Activated CD8-positive, alpha-beta memory T cell treated with anti-CD3 and anti-CD28 coated beads, Interleukin-2, amount 50 U/mL, for 24 hours (primary cell): ENCODE measurements around the gene UBTD1.

Source experiments
- DNase-seq: peaks from one replicate; pipeline ENCODE4 v3.0.0-alpha.2; 2020; ENCODE audit errors: extremely low read depth

UBTD1 gene

DNA sequence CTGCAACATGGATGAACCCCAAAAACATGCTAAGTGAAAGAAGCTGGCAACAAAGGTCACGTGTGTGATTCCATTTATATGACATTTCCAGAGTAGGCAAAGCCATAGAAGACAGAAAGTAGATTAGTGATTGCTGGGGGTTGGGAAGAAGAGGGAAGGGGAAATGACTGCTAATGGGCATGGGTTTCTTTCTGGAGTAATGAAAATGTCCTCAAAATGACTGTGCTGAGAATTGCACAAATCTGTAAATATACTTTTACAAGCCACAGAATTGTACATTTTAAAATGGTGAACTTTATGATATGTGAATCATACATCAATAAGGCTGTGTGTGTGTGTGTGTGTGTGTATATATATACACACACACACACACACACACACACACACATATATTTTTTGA lies 16.3 kb upstream of the UBTD1 start:
- DNase-seq: no peak

DNA sequence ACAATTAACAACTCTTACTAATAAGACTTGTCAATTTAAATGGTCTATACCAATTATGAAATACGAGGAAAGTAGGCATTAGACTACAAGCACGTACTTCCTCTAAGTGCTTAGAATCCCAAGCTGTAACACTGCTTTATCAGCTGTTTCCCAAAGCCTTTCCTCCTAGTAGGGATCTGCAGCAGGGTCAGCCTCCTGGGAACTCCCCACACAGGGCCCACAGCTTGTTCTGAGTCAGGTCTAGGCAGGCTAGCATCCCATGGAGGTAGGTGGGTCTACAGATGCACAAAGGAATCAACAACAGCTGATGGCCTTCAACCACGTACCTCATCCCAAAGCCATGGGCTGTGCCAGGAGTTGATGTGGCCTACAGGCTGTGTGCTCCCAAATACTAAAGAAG lies 15.2 kb upstream of the UBTD1 start:
- no peak for DNase-seq

DNA sequence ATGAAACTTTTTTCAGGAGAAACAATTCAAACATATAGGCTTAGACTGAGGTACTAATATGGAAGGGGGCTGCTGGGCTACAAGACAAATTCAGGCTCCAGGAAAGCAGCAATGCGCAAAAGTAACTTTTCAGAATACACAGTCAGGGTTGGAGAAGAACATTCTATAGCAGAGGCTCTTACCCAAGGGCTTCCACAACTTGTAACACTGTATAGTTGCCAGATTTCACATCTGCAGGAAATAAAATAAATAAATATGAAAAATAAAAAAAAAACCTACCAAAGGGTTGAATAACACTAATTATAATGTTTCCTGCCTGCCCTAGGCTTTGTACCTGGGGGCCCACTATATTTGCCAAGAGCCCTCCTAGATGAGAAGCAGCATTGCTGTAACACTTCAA lies 14.8 kb upstream of the UBTD1 start:
- DNase-seq: no peak

DNA sequence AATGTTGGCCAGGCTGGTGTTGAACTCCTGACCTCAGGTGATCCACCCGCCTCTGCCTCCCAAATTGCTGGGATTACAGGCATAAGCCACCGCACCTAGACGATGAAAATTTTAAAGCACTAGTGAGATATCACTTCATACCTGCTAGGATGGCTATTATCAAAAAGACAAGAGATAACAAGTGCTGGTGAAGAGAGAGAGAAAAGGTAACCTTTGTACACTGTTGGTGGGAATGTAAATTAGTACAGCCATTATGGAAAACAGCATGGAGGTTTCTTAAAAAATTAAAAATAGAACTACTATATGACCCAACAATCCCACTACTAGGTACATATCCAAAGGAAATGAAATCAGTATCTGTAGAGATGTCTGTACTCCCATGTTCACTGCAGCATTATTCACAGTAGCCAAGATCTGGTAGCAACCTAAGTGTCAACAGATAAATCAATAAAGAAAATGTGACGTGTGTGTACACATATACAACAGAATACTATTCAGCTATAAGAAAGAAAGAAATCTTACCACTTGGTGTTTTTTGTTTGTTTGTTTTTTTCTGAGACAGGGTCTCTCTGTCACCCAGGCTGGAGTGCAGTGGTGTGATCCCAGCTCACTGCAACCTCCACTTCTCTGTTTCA lies 13.0 kb upstream of the UBTD1 start:
- DNase-seq: no peak

DNA sequence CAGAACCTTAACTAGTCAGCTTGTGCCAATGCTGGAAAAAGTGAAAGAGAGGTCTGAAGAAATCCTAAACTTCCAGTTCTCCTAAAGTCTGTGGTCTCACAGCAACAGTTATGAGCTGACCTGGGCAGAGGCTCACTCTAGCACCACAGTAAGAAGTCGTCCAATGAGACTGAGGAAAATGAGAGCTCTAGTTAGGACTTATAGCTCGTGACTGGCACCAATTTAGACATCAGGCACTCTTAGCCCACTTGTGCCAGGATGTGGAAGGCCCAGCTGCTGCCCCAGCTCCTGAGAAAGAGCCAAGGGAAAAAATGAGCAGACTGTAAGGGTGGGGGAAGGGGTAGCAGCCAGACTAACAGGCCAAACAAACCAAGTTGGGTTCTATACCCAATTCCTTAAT lies 8.1 kb upstream of the UBTD1 start:
- no peak for DNase-seq

DNA sequence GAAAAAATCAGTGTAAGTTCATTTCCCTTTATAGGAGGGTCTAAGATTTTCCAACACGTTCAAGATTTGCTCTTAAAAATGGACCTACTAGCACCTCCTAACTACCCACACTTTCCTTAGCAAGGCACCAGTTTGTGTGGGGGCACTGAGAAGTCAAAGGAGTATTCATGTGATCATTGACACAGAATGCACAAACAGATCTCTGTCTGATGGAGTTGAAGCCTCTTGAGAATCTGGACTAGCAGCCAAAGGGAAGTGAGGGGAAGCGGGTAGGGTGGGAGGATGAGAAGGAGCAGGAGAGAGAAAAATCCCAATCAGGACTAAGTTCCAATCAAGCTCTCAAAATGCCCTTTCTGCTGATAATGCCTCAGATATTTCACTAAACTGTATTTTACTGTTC lies 4.6 kb upstream of the UBTD1 start:
- no peak for DNase-seq

DNA sequence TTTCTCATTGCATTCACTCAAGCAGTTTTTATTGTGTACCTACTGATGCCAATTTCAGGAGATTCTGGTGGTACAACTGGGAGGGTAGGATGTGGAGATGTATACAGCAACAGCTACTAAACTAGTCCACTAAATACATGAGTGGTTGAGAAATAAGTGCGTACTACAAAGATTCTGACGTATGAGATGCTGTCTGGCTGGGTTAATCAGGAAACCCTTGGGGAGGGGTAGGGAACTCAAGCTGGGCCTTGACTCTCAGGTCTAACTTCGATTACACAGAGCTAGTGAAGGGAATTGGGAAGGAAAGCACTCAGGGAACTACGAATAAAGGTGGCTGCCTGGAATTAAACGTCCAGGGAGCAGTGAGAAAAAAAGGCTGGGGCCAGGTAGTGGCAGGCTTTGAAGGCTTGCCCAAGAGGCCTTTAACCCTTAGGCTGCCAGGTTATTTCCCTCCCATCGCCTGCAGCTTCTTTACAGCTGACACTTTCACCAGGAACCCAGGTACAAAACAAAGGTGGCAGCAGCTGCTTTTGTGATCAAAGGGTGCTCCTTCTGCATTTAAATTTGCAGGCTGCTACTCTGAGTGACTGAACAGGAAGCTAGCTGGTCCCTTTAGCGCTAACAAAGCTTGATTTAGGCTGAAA lies 3.7 kb upstream of the UBTD1 start:
- no peak for DNase-seq

DNA sequence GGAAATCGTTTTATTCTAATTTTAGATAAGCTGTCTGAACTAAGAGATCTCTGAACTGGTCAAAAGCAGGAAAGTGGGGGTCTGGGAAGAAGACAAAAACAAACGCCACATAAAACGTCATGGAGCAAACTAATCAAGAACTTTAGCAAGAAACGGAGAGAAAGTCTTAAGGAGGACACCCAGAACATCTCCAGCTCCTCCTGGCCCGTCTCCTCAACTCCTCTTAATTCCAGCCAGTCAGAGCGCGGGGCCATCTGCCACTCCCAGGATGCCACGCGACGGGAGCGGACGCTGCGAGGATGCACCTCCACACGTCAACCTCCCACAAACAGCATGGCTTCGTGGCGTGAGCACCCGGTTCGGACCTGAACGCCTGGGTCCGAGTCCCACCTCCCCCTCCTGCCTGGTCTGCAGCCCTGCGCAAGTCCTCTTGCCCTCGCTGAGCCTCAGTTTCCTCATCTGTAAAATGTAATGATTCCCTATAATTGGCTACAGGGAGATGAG lies 1.1 kb upstream of the UBTD1 start:
- peak; percentile 62 for DNase-seq

DNA sequence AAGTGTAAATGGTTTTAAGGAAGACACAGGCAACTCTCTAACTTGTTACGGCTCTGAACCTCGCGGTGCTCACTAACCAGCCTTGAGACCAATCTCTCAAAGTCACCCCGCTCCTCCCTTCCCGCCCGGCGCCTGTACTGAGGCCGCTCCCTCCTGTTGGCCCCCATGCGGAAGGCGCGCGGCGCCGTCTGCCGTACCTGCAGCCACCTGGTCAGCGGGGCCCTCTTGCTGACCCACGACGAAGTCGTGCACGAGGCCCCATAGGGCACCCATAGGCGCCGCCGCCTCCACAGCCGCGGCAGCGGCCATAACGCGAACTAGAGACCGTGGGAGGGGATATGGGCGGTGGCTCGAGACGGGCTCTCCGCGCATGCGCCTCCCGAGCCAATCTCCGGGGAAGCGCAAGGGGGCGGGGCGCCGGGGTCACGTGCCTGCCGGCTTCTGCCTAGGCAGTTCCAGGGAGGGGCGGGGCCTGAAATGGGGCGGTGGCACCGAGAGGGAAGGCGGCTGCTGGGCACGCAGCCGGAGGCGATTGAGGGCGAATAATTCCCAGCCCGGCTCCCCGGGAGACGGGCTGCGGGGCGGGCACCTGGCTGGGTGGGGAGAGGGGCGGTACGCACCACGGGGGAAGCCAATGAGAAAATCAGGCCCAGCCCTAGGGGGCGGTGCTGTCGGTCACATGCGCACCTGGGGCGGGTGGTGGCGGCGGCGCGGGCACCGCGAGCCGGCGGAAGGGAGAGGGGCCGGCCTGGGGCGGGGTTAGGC lies 466 bp upstream of the UBTD1 start, which contains the start of gene MMS19:
TSS of gene MMS19 (minus strand) at position 347 of the 765 bp plus-strand sequence. CDS start at position 309, 38 bp downstream.
- DNase-seq: peak; percentile 98

DNA sequence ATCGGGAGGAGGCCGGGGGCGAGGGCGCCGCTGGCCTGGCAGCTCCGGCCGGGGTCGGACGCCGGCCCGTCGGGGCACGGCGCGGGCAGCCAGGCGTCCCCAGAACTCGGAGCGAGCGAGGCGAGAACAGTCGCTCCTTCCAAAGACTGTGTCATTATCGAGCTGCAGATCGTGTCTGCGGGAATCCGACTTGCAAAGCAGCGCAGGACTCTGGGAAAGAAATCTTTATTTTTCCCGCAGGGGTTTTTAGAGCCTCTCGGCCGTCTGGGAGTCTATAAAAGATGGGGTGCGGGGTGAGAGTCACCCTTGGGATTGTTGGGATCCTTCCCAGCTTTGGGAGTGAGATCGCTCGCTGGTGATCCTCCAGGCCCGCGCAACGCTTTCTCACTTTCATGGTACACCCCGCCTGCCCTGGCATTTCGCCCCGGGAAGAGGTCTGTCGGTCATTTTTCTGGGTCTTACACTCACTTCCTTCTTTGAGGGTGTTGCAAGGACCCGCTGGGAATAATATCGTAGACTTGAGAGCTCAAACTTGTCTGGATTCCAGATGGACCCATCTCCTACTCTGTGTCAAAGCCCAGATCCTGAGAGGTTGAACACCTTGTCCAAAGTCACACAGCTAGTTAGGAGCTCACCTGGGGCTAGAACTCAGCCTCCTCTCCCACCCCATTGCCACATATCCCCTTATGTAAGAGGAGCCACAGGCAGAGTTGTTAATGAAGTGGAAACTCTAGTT lies 1.0 kb downstream of the UBTD1 start:
- DNase-seq: no peak

DNA sequence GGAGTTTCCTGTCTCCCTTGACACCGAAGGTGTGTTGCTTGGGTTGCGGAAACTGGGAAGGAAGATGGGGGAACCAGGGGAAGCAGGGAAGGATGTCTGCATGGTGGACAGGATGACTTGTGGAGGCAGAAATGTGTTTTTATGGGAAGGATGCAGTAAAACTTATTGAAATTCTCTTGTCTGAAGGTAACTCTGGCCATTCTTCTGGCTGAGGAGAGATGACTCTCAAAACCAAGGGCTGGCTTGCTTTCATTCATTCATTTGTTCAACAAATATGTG lies 1.5 kb downstream of the UBTD1 start:
- no peak for DNase-seq

DNA sequence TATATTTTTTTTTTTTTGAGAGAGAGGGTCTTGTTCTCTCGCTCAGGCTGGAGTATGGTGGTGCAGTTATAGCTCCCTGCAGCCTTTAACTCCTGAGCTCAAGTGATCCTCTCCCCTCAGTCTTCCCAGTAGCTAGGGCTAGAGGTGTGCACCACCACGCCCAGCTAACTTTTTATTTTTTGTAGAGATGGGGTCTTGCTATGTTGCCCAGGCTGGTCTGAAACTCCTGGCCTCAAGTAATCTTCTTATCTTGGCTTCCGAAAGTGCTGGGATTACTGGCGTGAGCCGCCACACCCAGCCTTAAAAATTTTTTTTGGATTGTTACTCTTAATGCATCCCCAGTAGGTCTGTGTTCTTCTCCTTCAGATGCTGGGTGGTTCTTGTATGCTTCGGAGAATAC lies 4.2 kb downstream of the UBTD1 start:
- no peak for DNase-seq

DNA sequence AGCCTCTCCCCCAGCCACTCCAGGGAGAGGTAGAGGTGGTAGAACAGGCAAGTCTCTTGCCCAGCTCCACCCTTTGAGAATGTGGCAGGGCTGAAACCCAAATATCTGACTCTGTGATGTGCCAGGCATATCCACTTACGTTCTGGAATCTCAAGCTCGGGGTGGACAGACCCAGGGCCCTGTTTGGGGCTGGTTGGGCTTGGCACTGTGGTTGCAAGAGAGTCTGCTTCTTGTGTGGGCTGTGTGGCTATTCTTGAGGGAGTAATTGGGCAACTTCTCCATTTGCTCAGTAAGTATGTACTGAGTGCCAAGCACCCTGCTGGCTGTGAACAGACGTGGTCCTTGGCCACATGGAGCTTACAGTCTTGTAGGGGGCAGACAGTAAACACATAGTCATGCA lies 4.7 kb downstream of the UBTD1 start:
- DNase-seq: no peak

DNA sequence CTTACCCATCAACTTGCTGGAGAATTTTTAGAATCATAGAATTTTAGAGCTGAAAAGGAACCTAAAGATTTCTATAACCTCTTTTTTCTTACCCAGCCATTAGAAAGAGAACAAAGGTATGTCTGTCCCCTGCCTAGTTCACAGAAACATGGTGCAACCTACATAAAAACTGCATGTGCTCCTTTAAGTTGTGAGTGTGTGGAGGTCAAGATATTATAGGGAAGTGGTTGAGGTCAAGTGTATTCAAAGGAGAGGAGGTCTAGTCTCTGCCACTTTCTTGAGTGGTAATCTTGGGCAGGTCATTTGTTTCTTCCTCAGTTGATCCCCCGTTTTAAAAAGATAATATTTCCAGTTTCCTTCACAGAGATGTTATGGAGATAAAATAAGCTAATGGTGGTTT lies 6.4 kb downstream of the UBTD1 start:
- DNase-seq: no peak

DNA sequence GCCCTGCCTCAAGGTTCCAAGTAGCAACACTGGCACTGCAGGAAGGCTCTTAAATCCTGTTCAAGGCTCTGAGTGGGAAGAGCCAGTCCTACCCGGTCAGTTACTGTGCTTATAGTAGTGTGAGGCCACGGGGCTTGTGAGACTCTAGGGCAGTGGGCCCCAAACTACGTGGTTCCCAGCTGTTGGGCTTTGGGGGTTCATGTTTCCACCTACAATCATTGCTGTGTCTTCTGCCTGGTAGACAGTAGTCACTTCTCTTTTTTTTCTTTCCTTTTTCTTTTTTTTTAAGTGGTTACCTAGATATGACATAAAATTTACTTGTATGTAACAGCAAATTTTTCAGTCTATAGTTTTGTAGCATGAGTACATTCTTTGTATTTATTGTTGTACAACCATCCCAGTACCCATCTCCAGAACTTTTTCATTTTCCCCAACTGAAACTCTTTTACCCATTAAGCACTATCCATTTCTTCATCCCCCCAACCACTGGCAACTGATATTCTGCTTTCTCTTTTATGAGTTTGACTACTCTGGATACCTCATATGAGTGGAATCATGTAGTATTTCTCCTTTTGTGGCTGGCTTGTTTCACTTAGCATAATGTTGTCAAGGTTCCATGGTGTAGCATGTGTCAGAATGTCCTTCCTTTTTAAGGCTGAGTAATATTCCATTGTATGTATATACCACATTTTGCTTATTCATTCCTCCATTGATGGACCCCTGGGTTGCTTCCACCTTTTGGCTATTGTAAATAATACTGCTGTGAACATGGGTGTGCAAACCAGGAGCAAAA lies 7.7 kb downstream of the UBTD1 start:
- DNase-seq: no peak

DNA sequence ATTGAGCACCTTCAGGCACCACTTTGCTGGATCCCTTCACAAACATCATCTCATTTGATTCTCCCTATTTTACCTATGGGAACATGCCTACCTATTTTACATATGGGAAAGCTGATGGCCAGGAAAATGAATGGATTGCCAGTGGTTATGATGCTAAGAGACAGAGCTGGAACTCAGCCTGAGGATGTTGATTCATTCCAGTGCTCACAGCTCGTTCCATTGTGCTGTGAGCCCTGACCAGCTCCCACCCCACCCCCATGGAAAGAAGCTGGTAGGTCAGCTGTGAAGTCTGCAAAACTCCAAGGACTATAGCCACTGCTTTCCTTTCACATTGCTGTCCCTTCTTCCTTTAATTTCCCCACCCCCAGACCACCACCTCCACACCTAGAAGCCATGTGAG lies 9.6 kb downstream of the UBTD1 start:
- DNase-seq: no peak

DNA sequence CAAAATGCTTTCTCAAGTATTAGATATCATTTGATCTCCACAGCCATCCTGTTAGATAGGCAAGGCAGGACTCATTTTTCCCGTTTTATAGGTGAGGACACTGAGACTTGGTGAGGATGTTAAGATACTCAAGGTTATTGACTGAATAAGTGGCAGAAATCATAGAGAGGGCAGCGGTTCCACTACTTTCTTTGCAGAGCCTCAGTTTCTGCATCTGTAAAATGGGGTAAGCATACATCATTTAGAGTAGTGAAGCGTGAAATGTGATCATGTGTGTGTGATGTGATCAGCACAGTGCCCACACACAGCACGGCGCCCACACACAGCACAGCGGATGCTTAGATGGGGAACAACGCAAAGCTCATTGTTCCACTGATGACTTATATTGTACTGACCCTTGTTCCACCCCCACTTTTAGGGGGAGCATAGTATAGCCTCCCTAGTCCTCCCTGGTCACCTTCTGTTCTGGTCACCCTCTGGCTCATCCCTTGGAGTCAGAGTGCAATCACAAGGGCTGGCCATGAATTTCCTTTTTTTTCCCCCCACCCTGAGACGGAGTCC lies 10.5 kb downstream of the UBTD1 start:
- DNase-seq: no peak

DNA sequence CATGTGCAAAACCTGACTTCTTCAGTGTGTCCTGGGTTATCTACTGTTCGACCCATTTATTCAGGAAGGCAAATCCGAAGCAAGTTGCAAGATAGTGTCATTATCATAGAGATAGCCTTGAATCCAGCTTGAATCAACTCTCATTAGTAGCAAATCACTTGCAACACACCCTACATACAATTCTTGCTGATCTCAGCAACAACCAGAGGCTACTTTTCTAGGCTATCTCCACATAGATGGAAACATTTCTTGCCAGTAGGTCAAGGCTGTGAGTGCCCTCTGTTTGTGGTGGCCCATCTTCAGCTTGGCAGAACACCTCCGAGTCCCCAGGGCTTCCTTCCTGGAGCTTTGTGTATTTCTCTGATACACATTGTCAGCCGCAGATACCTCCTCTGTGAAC lies 12.0 kb downstream of the UBTD1 start:
- DNase-seq: no peak

DNA sequence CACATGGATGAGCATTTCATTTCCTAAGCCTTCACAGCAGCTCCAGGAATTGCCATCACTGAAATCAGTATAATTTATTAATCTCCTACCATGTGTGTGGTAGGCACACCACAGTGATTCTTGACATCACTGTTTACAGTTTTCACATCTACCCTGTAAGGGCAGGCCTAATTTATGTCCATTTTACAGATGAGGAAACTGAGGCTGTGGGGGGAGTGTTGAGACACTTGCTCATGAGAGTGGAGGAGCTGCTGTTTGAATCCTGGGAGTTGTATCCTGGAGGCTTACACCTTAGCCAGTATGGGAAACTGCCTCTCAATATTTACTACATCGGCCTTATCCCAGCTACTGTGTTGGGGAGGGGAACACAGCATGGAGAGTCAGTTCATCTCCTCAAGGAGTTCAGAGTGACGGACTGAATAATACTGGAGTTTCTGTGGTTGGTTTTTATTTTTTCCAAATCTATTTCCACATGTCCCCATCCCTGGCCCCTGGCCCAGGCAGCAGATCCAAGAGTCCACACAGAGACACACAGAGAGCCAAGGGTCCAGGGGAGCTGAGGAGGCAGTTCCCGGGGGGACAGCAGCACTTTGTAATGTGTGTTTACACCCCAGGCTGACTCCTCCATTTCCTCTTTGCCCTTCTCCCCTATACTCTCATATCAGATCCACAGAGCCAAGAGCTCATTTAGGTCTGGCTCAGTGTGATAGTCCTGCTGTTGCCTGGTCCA lies 13.2 kb downstream of the UBTD1 start:
- no peak for DNase-seq

DNA sequence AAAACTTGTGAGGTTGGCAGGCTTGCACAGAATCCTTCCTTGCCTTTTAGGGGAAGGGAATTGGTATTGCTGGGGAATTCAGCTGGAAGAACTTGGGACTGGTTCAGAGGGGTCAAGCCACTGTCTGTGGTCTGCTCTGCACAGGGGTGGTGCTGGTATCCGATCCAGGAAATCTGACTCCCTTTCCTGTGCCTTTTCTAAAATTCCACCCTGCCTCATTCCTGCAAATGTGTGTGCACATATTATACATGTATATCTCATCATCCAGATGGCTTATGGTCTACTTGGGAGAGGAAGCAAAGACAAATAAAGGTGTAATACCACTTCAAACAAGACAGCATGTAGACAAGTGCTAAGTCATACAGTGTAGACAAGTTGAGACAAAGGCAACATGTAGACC lies 14.3 kb downstream of the UBTD1 start:
- no peak for DNase-seq

DNA sequence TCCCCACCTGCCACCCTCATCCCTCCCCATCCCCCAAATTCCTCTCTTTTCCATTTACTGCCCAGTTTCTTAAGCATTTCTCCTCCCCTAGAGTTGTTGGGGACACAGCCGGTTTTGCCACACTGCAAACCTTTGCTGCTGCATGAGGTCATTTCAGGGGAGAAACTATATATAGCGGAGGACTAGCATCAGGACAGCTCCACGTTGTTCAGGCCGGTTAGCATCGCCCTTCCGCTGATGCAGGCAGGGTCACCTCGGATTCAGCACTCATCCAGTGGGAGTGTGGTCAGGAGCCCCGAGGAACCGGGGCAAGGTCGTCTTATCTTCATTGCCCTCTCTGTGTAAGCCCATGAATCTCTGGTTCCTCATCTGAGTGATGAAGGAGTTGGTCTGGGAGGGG lies 15.6 kb downstream of the UBTD1 start:
- no peak for DNase-seq
